Measurements from ENCODE around the gene PTPRM.

GRCh38 chr18:8365006-8365405 is 797.9 kb downstream of the PTPRM start:
- TF ChIP-seq CTCF (IDR thresholded peaks at IDR 0.05; ENCODE audit: low read length) (no peak), EZH2 (optimal IDR thresholded peaks at IDR 0.05; ENCODE audit: low read depth, low read length) (no peak), EZH2phosphoT487 (IDR thresholded peaks at IDR 0.05; ENCODE audit: low read length) (no peak)
